PC-3 (cell line): ENCODE data around the gene HIRA.

Source experiments
- CTCF ChIP-seq: fragments of 300-600 bp; sonication (generic); conservative IDR thresholded peaks from 2 replicates; pipeline ENCODE4 v1.5.1; 2017; ENCODE audit warnings: antibody characterized with exemption, low read depth, mild to moderate bottlenecking, low read length
- EZH2 ChIP-seq: fragments of 300-600 bp; sonication (generic); IDR thresholded peaks from one replicate; pipeline ENCODE4 v1.6.1; 2017; ENCODE audit warnings: antibody characterized with exemption, mild to moderate bottlenecking, low read length; ENCODE audit not compliant: unreplicated experiment

GRCh38 chr22:19360862-19361261 is 70.7 kb downstream of the HIRA start:
- no peak for TF ChIP-seq EZH2
- no peak for TF ChIP-seq CTCF
